ENCODE data around the gene ISG15. TPM values are rescaled to one million over a fixed set of nuclear protein-coding genes. Genes with fewer than 3 reads are reported as not detected.

ISG15 gene
- total RNA-seq, 1 donor, result 90.5 TPM

DNA sequence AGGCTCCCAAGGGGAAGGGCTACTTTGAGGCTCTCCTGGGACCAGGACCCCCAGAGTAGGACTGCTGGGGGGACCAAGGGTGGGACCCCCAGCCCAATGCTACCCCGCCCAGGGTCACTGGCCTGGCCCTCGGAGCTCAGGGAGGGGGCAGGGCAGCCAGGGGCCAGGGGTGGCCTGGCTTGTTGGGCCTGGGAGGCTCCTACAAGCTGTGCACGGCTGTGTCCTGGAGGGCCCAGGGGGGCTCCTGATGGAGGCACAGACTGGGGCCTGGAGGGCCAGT, 15.6 kb upstream of the ISG15 start:
- Histone ChIP-seq H2AFZ (ENCODE audit: low read length) (no peak overlapping the region), H3K27ac (ENCODE audit: low read depth, low read length) (no peak overlapping the region), H3K4me3 (ENCODE audit: insufficient read depth, low read length) (no peak overlapping the region), H3K4me2 (ENCODE audit: insufficient read depth, low read length) (no peak overlapping the region), H3K27me3 (ENCODE audit: insufficient read depth, low read length) (peaks cover 48% of the 10 kb centered on the region), H3K79me2 (ENCODE audit: insufficient read depth, low read length) (no peaks in the 10 kb centered on the region), H4K20me1 (ENCODE audit: insufficient read depth, low read length) (no peaks in the 10 kb centered on the region), H3K36me3 (ENCODE audit: insufficient read depth, low read length) (no peaks in the 10 kb centered on the region), H3K9me3 (ENCODE audit: low read depth, low read length) (no peaks in the 10 kb centered on the region), H3K4me1 (ENCODE audit: insufficient read depth, low read length) (peaks cover 4% of the 10 kb centered on the region)
- TF ChIP-seq, protein P1, sequence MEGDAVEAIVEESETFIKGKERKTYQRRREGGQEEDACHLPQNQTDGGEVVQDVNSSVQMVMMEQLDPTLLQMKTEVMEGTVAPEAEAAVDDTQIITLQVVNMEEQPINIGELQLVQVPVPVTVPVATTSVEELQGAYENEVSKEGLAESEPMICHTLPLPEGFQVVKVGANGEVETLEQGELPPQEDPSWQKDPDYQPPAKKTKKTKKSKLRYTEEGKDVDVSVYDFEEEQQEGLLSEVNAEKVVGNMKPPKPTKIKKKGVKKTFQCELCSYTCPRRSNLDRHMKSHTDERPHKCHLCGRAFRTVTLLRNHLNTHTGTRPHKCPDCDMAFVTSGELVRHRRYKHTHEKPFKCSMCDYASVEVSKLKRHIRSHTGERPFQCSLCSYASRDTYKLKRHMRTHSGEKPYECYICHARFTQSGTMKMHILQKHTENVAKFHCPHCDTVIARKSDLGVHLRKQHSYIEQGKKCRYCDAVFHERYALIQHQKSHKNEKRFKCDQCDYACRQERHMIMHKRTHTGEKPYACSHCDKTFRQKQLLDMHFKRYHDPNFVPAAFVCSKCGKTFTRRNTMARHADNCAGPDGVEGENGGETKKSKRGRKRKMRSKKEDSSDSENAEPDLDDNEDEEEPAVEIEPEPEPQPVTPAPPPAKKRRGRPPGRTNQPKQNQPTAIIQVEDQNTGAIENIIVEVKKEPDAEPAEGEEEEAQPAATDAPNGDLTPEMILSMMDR (IDR thresholded peaks at IDR 0.05; ENCODE audit: extremely low read depth, low read depth, low read length), result no peak
- no peak for DNase-seq (ENCODE audit: insufficient read length, low spot score, missing footprints)

DNA sequence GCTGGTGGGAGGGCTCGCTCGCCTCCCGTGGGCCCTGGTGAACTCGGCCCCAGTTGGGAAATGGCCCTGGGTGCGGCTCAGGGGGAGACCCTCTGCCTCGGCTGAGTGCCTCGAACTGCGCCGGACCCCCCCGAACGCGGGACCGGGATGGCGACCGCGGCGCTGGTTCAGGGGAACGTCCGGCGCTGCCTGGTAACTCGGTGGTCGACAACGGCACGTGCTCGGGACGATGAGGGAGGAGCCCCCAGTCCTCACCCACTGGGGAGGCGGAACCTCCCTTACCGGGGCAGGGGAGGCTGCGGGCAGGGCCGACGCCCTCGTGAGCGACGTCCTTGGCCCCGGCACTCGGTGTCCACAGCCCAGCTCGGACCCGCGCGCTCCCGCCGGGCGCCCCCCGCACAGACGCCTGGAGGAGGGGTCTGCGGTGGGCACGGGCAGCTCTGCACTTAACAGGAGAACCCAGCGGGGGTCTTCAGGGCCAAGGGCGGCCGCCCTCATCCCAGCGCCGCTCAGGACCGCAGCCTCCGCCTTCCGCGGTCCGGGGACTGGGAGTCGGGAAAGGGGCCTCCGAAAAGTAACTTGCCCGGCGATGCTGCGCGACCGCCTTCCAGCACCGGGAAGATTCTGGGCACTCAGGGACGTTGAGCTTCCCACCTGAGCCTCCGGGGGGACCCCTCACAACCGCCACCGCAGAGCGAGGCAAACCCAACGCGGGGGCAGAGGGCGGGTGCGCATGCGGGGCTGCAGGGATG, 15.1 kb upstream of the ISG15 start:
- peak; percentile 80 for DNase-seq (ENCODE audit: insufficient read length, low spot score, missing footprints)
- H3K4me2 ChIP-seq (ENCODE audit: insufficient read depth, low read length), result no peak overlapping the region
- H3K79me2 ChIP-seq (ENCODE audit: insufficient read depth, low read length), result no peaks in the 10 kb centered on the region
- peaks cover 4% of the 10 kb centered on the region for H3K4me1 ChIP-seq (ENCODE audit: insufficient read depth, low read length)
- TF ChIP-seq, protein P1 (IDR thresholded peaks at IDR 0.05; ENCODE audit: extremely low read depth, low read depth, low read length), result no peak
- H3K27me3 ChIP-seq (ENCODE audit: insufficient read depth, low read length), result peaks cover 48% of the 10 kb centered on the region
- no peaks in the 10 kb centered on the region for H3K9me3 ChIP-seq (ENCODE audit: low read depth, low read length)
- H3K4me3 ChIP-seq (ENCODE audit: insufficient read depth, low read length), result no peak overlapping the region
- H4K20me1 ChIP-seq (ENCODE audit: insufficient read depth, low read length), result no peaks in the 10 kb centered on the region
- H3K36me3 ChIP-seq (ENCODE audit: insufficient read depth, low read length), result no peaks in the 10 kb centered on the region
- H2AFZ ChIP-seq (ENCODE audit: low read length), result no peak overlapping the region
- H3K27ac ChIP-seq (ENCODE audit: low read depth, low read length), result no peak overlapping the region

DNA sequence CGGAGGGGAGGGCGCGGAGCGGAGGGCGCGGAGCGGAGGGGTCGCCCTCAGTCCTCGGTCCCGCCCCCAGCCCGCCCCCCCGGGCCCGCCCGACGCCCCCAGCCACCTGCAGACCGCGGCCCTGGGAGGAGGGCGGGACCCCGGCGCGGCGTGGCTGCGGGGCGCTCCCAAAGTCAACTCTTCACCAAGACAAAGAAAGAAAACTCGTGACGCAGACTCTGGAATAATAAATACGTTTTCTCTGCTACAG, 14.6 kb upstream of the ISG15 start:
- Histone ChIP-seq H3K4me3 (ENCODE audit: insufficient read depth, low read length) (peak overlapping the region; percentile 60), H2AFZ (ENCODE audit: low read length) (no peak overlapping the region), H3K4me2 (ENCODE audit: insufficient read depth, low read length) (peak overlapping the region; percentile 32), H3K79me2 (ENCODE audit: insufficient read depth, low read length) (no peaks in the 10 kb centered on the region), H3K9me3 (ENCODE audit: low read depth, low read length) (no peaks in the 10 kb centered on the region), H4K20me1 (ENCODE audit: insufficient read depth, low read length) (no peaks in the 10 kb centered on the region), H3K27ac (ENCODE audit: low read depth, low read length) (no peak overlapping the region), H3K4me1 (ENCODE audit: insufficient read depth, low read length) (peaks cover 4% of the 10 kb centered on the region), H3K27me3 (ENCODE audit: insufficient read depth, low read length) (peaks cover 48% of the 10 kb centered on the region), H3K36me3 (ENCODE audit: insufficient read depth, low read length) (no peaks in the 10 kb centered on the region)
- TF ChIP-seq, protein P1 (IDR thresholded peaks at IDR 0.05; ENCODE audit: extremely low read depth, low read depth, low read length), result no peak
- DNase-seq (ENCODE audit: insufficient read length, low spot score, missing footprints), result no peak

DNA sequence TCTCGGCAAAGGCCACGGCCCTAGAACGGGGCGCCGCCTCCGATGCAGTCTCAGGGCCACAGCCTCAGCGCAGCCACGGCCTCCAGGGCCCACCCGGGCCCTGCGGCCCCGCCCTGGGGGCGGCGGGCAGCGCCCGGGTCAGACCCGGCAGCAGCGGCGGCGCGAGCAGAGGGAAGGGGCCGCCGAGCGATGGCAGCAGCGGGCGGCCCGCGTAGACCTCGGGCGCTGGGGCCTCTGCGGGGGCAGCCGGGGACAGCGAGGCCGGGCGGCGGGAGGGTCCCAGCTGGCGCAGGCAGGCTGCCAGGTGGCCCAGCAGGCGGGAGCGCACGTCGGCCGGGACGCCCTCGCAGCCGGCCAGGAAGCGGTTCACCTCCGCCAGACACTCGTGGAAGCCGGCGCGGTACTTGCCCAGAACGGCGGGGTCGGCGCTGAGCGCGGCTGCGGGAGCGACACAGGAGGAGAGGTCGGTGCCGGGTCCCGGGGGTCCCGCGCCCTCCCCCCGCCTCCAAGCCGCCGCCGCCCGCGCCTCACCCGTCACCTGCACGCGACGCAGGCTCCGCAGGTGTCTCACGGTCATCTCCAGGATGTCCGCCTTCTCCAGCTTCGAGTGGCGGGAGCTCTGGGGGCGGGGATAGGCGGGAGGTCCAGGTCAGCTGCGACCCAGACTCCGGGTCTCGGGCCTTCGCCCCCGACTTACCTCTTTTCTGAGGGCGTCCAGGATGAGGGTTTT, 14.1 kb upstream of the ISG15 start:
- Histone ChIP-seq H3K27ac (ENCODE audit: low read depth, low read length) (no peak overlapping the region), H3K79me2 (ENCODE audit: insufficient read depth, low read length) (no peaks in the 10 kb centered on the region), H3K27me3 (ENCODE audit: insufficient read depth, low read length) (peaks cover 48% of the 10 kb centered on the region), H4K20me1 (ENCODE audit: insufficient read depth, low read length) (no peaks in the 10 kb centered on the region), H3K9me3 (ENCODE audit: low read depth, low read length) (no peaks in the 10 kb centered on the region), H3K4me2 (ENCODE audit: insufficient read depth, low read length) (peak overlapping the region; percentile 32), H3K4me1 (ENCODE audit: insufficient read depth, low read length) (peaks cover 4% of the 10 kb centered on the region), H2AFZ (ENCODE audit: low read length) (no peak overlapping the region), H3K36me3 (ENCODE audit: insufficient read depth, low read length) (no peaks in the 10 kb centered on the region), H3K4me3 (ENCODE audit: insufficient read depth, low read length) (peak overlapping the region; percentile 60)
- TF ChIP-seq, protein P1 (IDR thresholded peaks at IDR 0.05; ENCODE audit: extremely low read depth, low read depth, low read length), result no peak
- peak; percentile 90 for DNase-seq (ENCODE audit: insufficient read length, low spot score, missing footprints)
